ENCODE measurements around the gene CWF19L1. TPM values are rescaled to one million over a fixed set of nuclear protein-coding genes. Genes with fewer than 3 reads are reported as not detected.

Gene CWF19L1

DNA sequence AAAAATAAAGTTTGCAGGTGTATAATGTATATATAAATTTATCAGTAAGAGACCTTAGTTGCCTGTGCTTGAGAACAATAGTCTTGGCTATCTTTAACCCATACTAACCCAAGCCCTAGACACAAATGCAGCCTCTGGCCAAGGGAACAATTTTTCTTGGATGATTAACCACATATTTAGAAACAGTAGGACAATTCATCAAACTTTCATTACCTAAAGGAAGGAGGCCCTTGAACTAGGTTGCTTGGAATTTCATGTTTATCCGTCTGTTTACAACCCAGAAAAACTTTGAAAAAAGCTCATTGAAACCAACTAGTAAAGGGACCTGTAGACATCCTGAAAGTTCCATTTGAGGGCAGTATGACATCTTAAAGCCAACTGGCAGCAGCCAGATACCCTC lies 72.7 kb downstream of the CWF19L1 start:
- no peaks in the 10 kb centered on the region for H3K4me1 ChIP-seq (ENCODE audit: control insufficient read depth, insufficient read depth, low read length)
- no peak overlapping the region for H3K4me2 ChIP-seq (ENCODE audit: low read length)
- no peaks in the 10 kb centered on the region for H3K9me3 ChIP-seq (replicated peaks; ENCODE audit: low read length)
- peaks cover 74% of the 10 kb centered on the region for H3K36me3 ChIP-seq (ENCODE audit: insufficient read depth, low read length)
- H3K4me3 ChIP-seq (ENCODE audit: low read length), result no peak overlapping the region
- H3K27me3 ChIP-seq (ENCODE audit: control insufficient read depth, insufficient read depth, low read length), result no peaks in the 10 kb centered on the region
- no peak overlapping the region for H3K9ac ChIP-seq (ENCODE audit: low read depth, low read length)

DNA sequence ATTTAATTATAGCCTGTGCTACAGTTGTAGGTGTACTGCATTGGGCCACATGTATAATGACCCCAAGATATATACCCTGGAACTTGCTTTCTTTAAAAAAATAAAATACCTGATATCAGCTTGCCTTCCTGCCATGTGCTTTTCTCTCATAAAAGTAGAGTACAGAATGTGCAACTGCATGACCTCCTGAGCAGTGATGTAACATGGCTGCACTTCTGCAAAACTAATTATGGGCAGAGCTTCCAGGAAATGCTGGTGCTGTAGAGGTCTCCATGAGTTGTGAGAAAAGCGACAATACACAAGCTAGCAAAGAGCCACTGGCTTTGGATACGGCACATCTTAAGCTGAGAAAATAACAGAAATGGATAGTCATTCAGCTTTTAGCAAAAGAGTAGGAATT lies 75.1 kb downstream of the CWF19L1 start:
- H3K4me3 ChIP-seq (ENCODE audit: low read length), result no peak overlapping the region
- no peaks in the 10 kb centered on the region for H3K9me3 ChIP-seq (replicated peaks; ENCODE audit: low read length)
- H3K27me3 ChIP-seq (ENCODE audit: control insufficient read depth, insufficient read depth, low read length), result no peaks in the 10 kb centered on the region
- H3K4me1 ChIP-seq (ENCODE audit: control insufficient read depth, insufficient read depth, low read length), result peaks cover 2% of the 10 kb centered on the region
- no peak overlapping the region for H3K9ac ChIP-seq (ENCODE audit: low read depth, low read length)
- no peak overlapping the region for H3K4me2 ChIP-seq (ENCODE audit: low read length)
- H3K36me3 ChIP-seq (ENCODE audit: insufficient read depth, low read length), result peaks cover 56% of the 10 kb centered on the region

GRCh38 chr10:100186253-100187212 lies 80.9 kb downstream of the CWF19L1 start:
- no peaks in the 10 kb centered on the region for H3K9me3 ChIP-seq (replicated peaks; ENCODE audit: low read length)
- peaks cover 28% of the 10 kb centered on the region for H3K4me1 ChIP-seq (ENCODE audit: control insufficient read depth, insufficient read depth, low read length)
- peak overlapping the region; percentile 98 for H3K4me2 ChIP-seq (ENCODE audit: low read length)
- peak overlapping the region; percentile 96 for H3K4me3 ChIP-seq (ENCODE audit: low read length)
- H3K27me3 ChIP-seq (ENCODE audit: control insufficient read depth, insufficient read depth, low read length), result no peaks in the 10 kb centered on the region
- H3K9ac ChIP-seq (ENCODE audit: low read depth, low read length), result peak overlapping the region; percentile 95
- peaks cover 33% of the 10 kb centered on the region for H3K36me3 ChIP-seq (ENCODE audit: insufficient read depth, low read length)

DNA sequence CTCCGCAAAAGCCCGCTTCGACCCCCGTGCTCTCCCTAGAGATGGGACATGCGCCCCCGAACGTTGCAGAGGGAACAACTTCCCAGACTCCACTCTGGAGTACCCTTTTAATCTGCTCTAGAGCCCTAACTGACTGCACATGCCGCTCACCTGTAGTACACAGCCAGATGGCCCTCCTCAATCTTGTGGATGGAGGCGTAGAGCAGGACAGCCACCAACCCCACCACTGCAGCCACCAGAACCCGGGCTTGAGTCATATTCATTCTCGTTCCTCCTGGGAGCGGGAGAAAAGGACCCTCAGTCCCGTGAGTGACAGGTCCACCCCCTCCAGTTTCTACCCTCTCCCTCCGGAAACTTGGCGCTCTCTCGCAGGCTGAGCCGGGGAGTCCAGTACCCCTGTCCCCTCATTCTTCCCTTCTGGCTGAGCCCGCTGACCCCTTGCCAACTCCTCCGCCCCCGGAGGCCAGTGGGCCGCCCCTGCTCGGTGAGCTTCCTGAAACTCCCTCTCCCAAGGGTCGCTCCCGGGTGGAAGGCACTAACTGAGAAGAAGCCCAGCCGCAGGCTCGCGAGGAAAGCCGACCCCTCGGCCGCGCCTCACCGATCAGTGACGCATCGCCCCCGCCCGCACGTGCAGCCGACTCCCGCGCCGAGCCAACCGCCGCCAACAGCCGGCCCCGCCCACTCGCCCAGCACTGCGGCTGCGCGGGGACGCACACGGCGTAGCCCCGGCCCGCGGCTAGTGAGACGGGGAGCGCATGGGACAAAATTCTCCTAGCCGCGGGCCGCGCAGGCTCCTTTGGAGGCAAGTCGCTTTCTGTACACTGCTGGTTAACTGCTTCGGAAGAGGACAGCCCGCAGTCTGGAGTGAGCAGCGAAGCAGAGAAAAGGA lies 81.8 kb downstream of the CWF19L1 start, which contains the start of gene ERLIN1:
Gene ERLIN1 (minus strand): TSS at position 666 of the 889 bp plus-strand sequence. CDS start 403 bp downstream, at position 263.
- Histone ChIP-seq H3K9me3 (replicated peaks; ENCODE audit: low read length) (no peaks in the 10 kb centered on the region), H3K4me1 (ENCODE audit: control insufficient read depth, insufficient read depth, low read length) (peaks cover 28% of the 10 kb centered on the region), H3K9ac (ENCODE audit: low read depth, low read length) (peak within 1 kb of the TSS; percentile 95), H3K27me3 (ENCODE audit: control insufficient read depth, insufficient read depth, low read length) (no peaks in the 10 kb centered on the region), H3K4me2 (ENCODE audit: low read length) (peak within 1 kb of the TSS; percentile 98), H3K36me3 (ENCODE audit: insufficient read depth, low read length) (peaks cover 23% of the 10 kb centered on the region), H3K4me3 (ENCODE audit: low read length) (peak within 1 kb of the TSS; percentile 96)

DNA sequence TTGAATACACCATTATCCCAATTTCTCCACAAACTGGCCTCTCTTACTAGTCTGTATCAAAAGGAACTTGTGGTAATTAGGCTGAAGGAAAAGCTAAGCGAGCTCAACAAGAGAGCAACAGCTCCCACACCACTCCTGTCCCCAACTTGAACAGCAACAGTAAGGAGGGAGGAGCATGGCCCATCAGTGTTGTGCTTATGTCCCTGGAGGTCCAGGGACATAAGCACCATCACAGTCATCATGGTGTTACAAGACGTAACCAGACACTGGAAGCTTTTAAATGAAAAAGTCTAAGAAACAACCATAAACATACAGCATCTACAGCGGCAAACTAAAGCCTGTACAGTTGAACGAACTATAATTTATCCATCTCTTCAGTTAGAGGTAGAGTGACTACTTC lies 82.6 kb downstream of the CWF19L1 start:
- H3K9ac ChIP-seq (ENCODE audit: low read depth, low read length), result peak overlapping the region; percentile 95
- H3K4me3 ChIP-seq (ENCODE audit: low read length), result peak overlapping the region; percentile 96
- H3K27me3 ChIP-seq (ENCODE audit: control insufficient read depth, insufficient read depth, low read length), result no peaks in the 10 kb centered on the region
- peaks cover 20% of the 10 kb centered on the region for H3K36me3 ChIP-seq (ENCODE audit: insufficient read depth, low read length)
- H3K9me3 ChIP-seq (replicated peaks; ENCODE audit: low read length), result no peaks in the 10 kb centered on the region
- H3K4me1 ChIP-seq (ENCODE audit: control insufficient read depth, insufficient read depth, low read length), result peaks cover 28% of the 10 kb centered on the region
- peak overlapping the region; percentile 98 for H3K4me2 ChIP-seq (ENCODE audit: low read length)

DNA sequence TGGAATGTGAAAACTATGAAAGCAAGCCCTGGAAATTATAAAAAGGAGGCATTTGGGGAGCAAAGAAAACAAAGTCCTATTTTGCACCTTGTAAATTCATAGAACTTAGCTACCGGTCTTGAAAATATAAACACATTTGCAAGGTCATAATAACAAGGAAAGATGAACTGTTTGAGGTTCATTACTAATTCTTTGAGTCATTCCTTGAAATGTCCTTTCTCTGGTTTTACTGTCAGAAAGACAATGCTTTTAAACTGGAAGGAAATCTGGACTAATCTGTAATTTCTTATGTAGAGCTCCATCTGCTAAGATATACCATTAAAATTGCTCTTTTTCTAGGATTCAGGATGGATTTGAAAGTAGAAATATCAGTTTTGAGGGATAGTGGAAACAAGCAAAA lies 83.0 kb downstream of the CWF19L1 start:
- no peaks in the 10 kb centered on the region for H3K9me3 ChIP-seq (replicated peaks; ENCODE audit: low read length)
- peak overlapping the region; percentile 95 for H3K9ac ChIP-seq (ENCODE audit: low read depth, low read length)
- H3K4me3 ChIP-seq (ENCODE audit: low read length), result peak overlapping the region; percentile 96
- H3K4me2 ChIP-seq (ENCODE audit: low read length), result peak overlapping the region; percentile 98
- H3K4me1 ChIP-seq (ENCODE audit: control insufficient read depth, insufficient read depth, low read length), result peaks cover 28% of the 10 kb centered on the region
- H3K36me3 ChIP-seq (ENCODE audit: insufficient read depth, low read length), result peaks cover 22% of the 10 kb centered on the region
- no peaks in the 10 kb centered on the region for H3K27me3 ChIP-seq (ENCODE audit: control insufficient read depth, insufficient read depth, low read length)

GRCh38 chr10:100183481-100183880 lies 84.0 kb downstream of the CWF19L1 start:
- Histone ChIP-seq H3K9me3 (replicated peaks; ENCODE audit: low read length) (no peaks in the 10 kb centered on the region), H3K4me3 (ENCODE audit: low read length) (no peak overlapping the region), H3K4me1 (ENCODE audit: control insufficient read depth, insufficient read depth, low read length) (peaks cover 32% of the 10 kb centered on the region), H3K36me3 (ENCODE audit: insufficient read depth, low read length) (peaks cover 27% of the 10 kb centered on the region), H3K9ac (ENCODE audit: low read depth, low read length) (no peak overlapping the region), H3K4me2 (ENCODE audit: low read length) (peak overlapping the region; percentile 98), H3K27me3 (ENCODE audit: control insufficient read depth, insufficient read depth, low read length) (no peaks in the 10 kb centered on the region)

GRCh38 chr10:100182908-100183307 lies 84.5 kb downstream of the CWF19L1 start:
- Histone ChIP-seq H3K9ac (ENCODE audit: low read depth, low read length) (no peak overlapping the region), H3K36me3 (ENCODE audit: insufficient read depth, low read length) (peaks cover 29% of the 10 kb centered on the region), H3K27me3 (ENCODE audit: control insufficient read depth, insufficient read depth, low read length) (no peaks in the 10 kb centered on the region), H3K9me3 (replicated peaks; ENCODE audit: low read length) (no peaks in the 10 kb centered on the region), H3K4me3 (ENCODE audit: low read length) (no peak overlapping the region), H3K4me2 (ENCODE audit: low read length) (no peak overlapping the region), H3K4me1 (ENCODE audit: control insufficient read depth, insufficient read depth, low read length) (peaks cover 32% of the 10 kb centered on the region)

Small RNA genes within 50 kb of the gene (small RNA-seq; reads per million reads assigned to genes)
- gene RNU6-422P (not detected), gene SNORA12 (93.9 reads per million, percentile 97 among the genes with 10 or more reads in this experiment)
